Measurements from ENCODE around the gene BANF2.

- no peak for TF ChIP-seq EZH2phosphoT487 (IDR thresholded peaks at IDR 0.05; ENCODE audit: borderline replicate concordance, low read length)
- TF ChIP-seq CTCF (IDR thresholded peaks at IDR 0.05; ENCODE audit: low read depth, low read length, poor library complexity, severe bottlenecking), result no peak
These were observed 3.5 kb upstream of the BANF2 start for GRCh38 chr20:17696287-17696686.
